IMR-90 (cell line): Measurements from ENCODE around the gene GHR.

ENCODE experiments used
- BHLHE40 ChIP-seq: fragments of 150-350 bp; IDR thresholded peaks from 2 replicates; pipeline ENCODE4 v1.6.1; 2016; ENCODE audit warnings: mild to moderate bottlenecking, low read depth, low read length
- CEBPB ChIP-seq: IDR thresholded peaks from 2 replicates; pipeline ENCODE4 v1.6.1; 2012; ENCODE audit warnings: low read depth, low read length, improper control_type of control experiment
- CTCF ChIP-seq: conservative IDR thresholded peaks from 2 replicates; pipeline ENCODE4 v1.5.1; 2012; ENCODE audit warnings: mild to moderate bottlenecking, low read depth, low read length, improper control_type of control experiment
- FOS ChIP-seq: fragments of 150-350 bp; IDR thresholded peaks from 2 replicates; pipeline ENCODE4 v1.6.1; 2016; ENCODE audit warnings: low read depth, low read length
- MAFK ChIP-seq: IDR thresholded peaks from 2 replicates; pipeline ENCODE4 v1.6.1; 2012; ENCODE audit warnings: low read depth, low read length, improper control_type of control experiment
- MXI1 ChIP-seq: IDR thresholded peaks from 2 replicates; pipeline ENCODE4 v1.6.1; 2012; ENCODE audit warnings: low read depth, mild to moderate bottlenecking, low read length, moderate library complexity, borderline replicate concordance
- NFE2L2 ChIP-seq: fragments of 150-350 bp; IDR thresholded peaks from 2 replicates; pipeline ENCODE4 v1.6.1; 2016; ENCODE audit warnings: low read depth, mild to moderate bottlenecking, low read length
- POLR2A ChIP-seq: IDR thresholded peaks from 2 replicates; pipeline ENCODE4 v1.6.1; 2012; ENCODE audit warnings: mild to moderate bottlenecking, low read depth, low read length
- RAD21 ChIP-seq: IDR thresholded peaks from 2 replicates; pipeline ENCODE4 v1.6.1; 2012; ENCODE audit warnings: low read length, improper control_type of control experiment
- SMC3 ChIP-seq: fragments of 150-350 bp; IDR thresholded peaks from 2 replicates; pipeline ENCODE4 v1.6.1; 2016; ENCODE audit warnings: low read depth, mild to moderate bottlenecking, antibody characterized with exemption, low read length, moderate library complexity
- USF2 ChIP-seq: fragments of 150-350 bp; IDR thresholded peaks from 2 replicates; pipeline ENCODE4 v1.6.1; 2017; ENCODE audit warnings: mild to moderate bottlenecking, antibody characterized with exemption, low read length, low read depth

DNA sequence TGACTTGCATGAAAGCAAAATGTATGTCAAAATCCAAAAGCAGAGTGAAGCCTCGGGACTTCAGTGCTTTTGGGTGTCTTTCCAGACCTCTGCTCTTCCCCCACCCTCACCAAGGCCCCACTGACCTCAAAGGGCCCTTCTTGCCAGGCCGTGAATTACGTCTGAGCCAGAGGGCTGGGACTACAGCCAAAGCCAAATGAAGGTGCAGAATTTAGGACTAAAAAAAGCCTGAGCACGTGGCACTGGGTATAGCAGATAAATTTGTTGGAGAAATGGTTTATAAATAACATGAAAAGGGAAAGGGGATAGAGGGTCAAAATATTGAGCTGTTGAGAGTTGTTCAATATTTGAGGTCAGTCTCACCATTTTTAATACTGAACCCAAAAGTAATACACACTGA lies 163.4 kb downstream of the GHR start:
- TF ChIP-seq CTCF (no peak), BHLHE40 (no peak), POLR2A (no peak), MAFK (no peak), RAD21 (no peak), CEBPB (no peak), SMC3 (no peak), NFE2L2 (no peak), MXI1 (no peak), USF2 (no peak), FOS (no peak)
